ENCODE data around the gene SLC29A4. TPM values are rescaled to one million over a fixed set of nuclear protein-coding genes. Genes with fewer than 3 reads are reported as not detected.
"Not testable (repeated sequence)": the region's sequence is repeated elsewhere in the genome, so short reads cannot be mapped to it uniquely, and the experiment has no call there.

The SLC29A4 gene
- total RNA-seq, 4 donors from 2014 or later, result 1.5 to 8.9 (median 3.6) TPM

DNA sequence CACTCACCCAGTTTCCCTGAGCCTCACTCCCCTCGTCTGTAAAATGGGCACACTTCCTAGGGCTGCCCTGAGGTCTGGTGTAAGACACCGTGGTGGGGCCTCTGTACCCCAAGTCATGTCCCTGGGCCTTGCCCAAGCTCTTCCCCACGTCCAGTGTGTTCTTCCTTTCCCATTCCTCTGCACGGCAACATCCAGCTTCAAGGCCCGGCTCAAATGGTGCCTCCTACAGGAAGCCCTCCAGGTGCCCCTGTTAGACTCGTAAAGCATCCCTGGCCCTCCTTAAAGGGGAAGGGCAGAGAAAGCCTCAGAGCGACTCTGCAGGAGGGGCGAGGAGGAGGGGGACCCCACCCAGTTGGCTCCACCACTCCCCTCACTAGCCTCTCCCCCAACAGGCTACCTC lies 8.6 kb downstream of the SLC29A4 start:
- no peak overlapping the region for H3K4me3 ChIP-seq (ENCODE audit: low read depth, poor library complexity, severe bottlenecking)
- intact Hi-C loops (cut with DNase I; ENCODE audit: low total_unique reads), result no loop called here
- WGBS, 2 donors, result 79 to 85% methylated on average over 8 of the region's 8 CpGs
- TF ChIP-seq POLR2A (IDR thresholded peaks at IDR 0.05) (no peak), CTCF (IDR thresholded peaks at IDR 0.05) (no peak)
- DNase-seq (ENCODE audit: low spot score in 2 of 2), result no peak

- 87 to 90% methylated on average over 13 to 15 of the region's 15 CpGs for WGBS, 2 donors
- H3K4me3 ChIP-seq (ENCODE audit: low read depth, poor library complexity, severe bottlenecking); DNase-seq (ENCODE audit: low spot score in 2 of 2); intact Hi-C loops (cut with DNase I; ENCODE audit: low total_unique reads): not testable (repeated sequence)
Measured at GRCh38 chr7:5291711-5292335, 9.1 kb downstream of the SLC29A4 start.

- WGBS, 2 donors, result 83 to 88% methylated on average over 13 to 14 of the region's 14 CpGs
- TF ChIP-seq CTCF (IDR thresholded peaks at IDR 0.05), result no peak
- TF ChIP-seq POLR2A (IDR thresholded peaks at IDR 0.05), result no peak
- intact Hi-C loops (cut with DNase I; ENCODE audit: low total_unique reads), result no loop called here
- DNase-seq (ENCODE audit: low spot score in 2 of 2), result no peak
- no peak overlapping the region for H3K4me3 ChIP-seq (ENCODE audit: low read depth, poor library complexity, severe bottlenecking)
Measured at GRCh38 chr7:5294169-5294987, 11.6 kb downstream of the SLC29A4 start.

GRCh38 chr7:5295039-5296014 lies 12.6 kb downstream of the SLC29A4 start:
- H3K4me3 ChIP-seq (ENCODE audit: low read depth, poor library complexity, severe bottlenecking), result no peak overlapping the region
- DNase-seq (ENCODE audit: low spot score in 2 of 2), result no peak
- 85% methylated on average over 29 to 33 of the region's 33 CpGs for WGBS, 2 donors
- TF ChIP-seq CTCF (IDR thresholded peaks at IDR 0.05), result no peak
- no peak for TF ChIP-seq POLR2A (IDR thresholded peaks at IDR 0.05)
- intact Hi-C loops (cut with DNase I; ENCODE audit: low total_unique reads), result no loop called here

DNA sequence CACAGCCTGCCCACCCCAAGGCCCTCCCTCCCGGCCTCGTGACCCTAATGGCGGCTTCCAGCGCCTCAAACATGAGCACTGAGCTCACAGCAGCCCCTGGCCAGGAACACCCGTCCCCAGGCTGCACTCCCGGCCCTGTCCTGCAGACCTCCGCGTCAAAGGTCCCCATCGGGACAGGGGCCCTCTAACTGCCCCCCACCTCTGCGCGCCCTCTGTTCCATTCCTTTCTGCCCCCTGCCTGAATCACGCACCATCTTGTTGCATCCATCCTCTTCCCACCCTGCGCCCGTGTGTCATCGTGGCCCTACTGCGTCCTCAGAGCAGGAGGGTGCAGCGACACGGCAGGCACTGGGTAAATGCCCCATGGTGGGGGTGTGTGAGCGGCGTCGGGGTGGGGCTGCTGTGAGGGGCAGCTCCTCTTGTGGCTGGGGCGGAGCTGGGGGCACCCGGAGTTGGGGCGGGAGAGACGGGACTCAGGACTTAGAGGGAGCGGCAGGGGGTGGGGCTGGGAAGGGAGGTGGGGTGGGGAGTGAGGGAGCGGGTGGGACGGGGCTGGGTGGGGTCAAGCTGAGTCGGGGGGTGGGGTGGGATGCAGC lies 13.4 kb downstream of the SLC29A4 start:
- TF ChIP-seq POLR2A (IDR thresholded peaks at IDR 0.05) (no peak), CTCF (IDR thresholded peaks at IDR 0.05) (no peak)
- WGBS, 2 donors, result 33 to 57% methylated on average over 18 to 25 of the region's 29 CpGs
- H3K4me3 ChIP-seq (ENCODE audit: low read depth, poor library complexity, severe bottlenecking), result no peak overlapping the region
- intact Hi-C loops (cut with DNase I; ENCODE audit: low total_unique reads), result no loop called here
- no peak for DNase-seq (ENCODE audit: low spot score in 2 of 2)
